GM10248 (cell line): Measurements from ENCODE around the gene CYB5A.

Source experiments
- CTCF ChIA-PET: fragments of 300-600 bp; sonication (Branson Sonifier 250); formaldehyde crosslinking; extraction: SDS; loops from one replicate; lab custom pipeline; 2021; ENCODE audit warnings: antibody characterized with exemption; lab: Yijun Ruan, JAX
- POLR2A ChIA-PET: fragments of 350-650 bp; sonication (Branson Sonifier 250); formaldehyde crosslinking; extraction: SDS; loops from one replicate; lab custom pipeline; 2020; ENCODE audit warnings: antibody characterized with exemption; lab: Yijun Ruan, JAX
- DNase-seq: peaks from one replicate; pipeline ENCODE4 v3.0.0; 2012; ENCODE audit errors: extremely low spot score
- CTCF ChIP-seq: IDR thresholded peaks from 2 replicates; pipeline ENCODE4 v1.5.1; 2012; ENCODE audit warnings: mild to moderate bottlenecking, low read depth; ENCODE audit errors: extremely low read depth, missing control alignments, control extremely low read depth

CYB5A gene

GRCh38 chr18:74265546-74266098 lies 26.1 kb downstream of the CYB5A start:
- no peak for TF ChIP-seq CTCF

GRCh38 chr18:74264303-74265020 lies 27.3 kb downstream of the CYB5A start:
- ChIA-PET CTCF (interaction anchor here (0.8 to 1.2 kb wide), 3 partner anchors 10 to 88 kb away, joined by 3 read pairs; no protein-coding TSS in a partner anchor), POLR2A (interaction anchor here (0.7 kb wide), 1 partner anchor 257 kb away, joined by 3 read pairs; no protein-coding TSS in a partner anchor)
- peak; percentile 52 for DNase-seq
- TF ChIP-seq CTCF: no peak

More at GRCh38 chr18:74265546-74266098, 26.1 kb downstream of the CYB5A start:
- CTCF ChIA-PET: no interaction called here
- POLR2A ChIA-PET: no interaction called here
- DNase-seq: no peak

DNA sequence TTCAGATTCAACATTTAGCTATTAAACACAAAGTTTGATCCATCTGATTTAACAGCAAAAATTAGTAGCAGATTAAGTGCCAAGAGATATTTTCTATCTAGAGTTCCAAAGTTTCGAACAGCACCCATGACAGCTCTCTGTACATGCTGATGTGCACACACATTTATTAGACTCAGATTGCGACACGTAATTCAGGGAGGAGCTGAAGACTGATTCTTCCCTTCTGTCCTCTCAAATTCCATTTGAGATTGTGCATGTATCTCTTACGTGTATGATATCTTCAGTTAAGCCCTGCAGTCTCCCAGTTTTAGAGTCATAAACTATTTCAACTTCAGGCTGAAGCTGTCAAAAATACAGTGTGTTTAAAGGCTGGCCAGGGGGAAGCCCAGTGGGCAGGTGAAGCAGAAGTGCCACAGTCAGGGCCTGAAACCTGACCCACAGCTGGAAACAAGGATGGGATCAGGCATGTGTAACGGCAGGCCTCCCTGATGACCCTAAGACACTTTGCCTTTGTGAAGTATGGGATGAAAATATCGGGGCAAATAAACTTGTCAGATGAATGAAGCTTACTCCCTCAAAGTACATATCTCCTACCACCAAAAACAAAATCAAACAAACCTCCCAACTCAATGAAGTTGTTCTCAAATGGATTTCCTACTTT lies 30.6 kb downstream of the CYB5A start:
- no peak for DNase-seq
- TF ChIP-seq CTCF: no peak
- POLR2A ChIA-PET: no interaction called here
- CTCF ChIA-PET: interaction anchor here (1.3 kb wide), 1 partner anchor 9 kb away, joined by 4 read pairs; no protein-coding TSS in a partner anchor

DNA sequence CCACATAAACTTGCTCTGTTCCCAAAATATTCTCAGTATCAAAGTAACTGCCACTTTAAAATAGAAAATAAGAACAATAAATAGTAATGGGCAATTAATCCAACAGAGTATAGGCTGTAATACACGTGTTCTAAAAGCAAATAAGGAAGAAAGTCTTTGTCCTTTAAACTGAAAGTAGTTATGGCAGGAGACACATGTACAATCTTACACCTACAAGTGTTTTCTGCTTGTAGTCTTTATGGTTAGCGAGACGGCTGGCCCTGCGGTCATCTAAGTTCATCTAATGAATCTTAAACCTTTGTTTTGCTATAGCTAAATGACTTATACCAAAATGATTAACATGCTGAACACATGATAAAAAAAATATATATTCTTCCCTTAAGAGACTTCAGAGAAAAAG lies 32.4 kb downstream of the CYB5A start:
- no peak for TF ChIP-seq CTCF
- POLR2A ChIA-PET: no interaction called here
- CTCF ChIA-PET: interaction anchor here (1.9 kb wide), 1 partner anchor 10 kb away, joined by 7 read pairs; no protein-coding TSS in a partner anchor
- DNase-seq: no peak

DNA sequence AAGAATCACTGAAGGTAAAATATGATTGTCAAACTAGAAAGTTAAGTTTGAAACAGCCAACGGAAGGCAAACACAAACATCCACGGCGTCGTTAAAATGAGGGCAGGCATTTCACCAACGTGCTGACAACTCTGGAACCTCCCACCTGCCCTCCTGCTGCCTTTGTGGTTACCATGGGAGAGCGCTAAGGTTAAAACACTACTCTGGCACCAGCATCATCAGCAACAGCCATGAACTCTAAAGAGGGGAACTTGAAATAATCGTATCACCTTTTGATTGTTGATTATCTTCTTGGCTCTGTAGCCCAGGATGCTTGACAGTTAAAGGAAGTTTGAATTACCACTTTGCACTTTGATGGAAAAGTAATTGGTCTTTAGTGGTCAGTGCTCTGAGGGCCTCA lies 34.7 kb downstream of the CYB5A start:
- DNase-seq: no peak
- CTCF ChIA-PET: no interaction called here
- POLR2A ChIA-PET: no interaction called here
- no peak for TF ChIP-seq CTCF

GRCh38 chr18:74256190-74256589 lies 35.6 kb downstream of the CYB5A start:
- ChIA-PET POLR2A (no interaction called here), CTCF (interaction anchor here (1.0 kb wide), 1 partner anchor 15 kb away, joined by 3 read pairs; no protein-coding TSS in a partner anchor)
- TF ChIP-seq CTCF: no peak
- DNase-seq: no peak
